HEK293 (cell line): Measurements from ENCODE around the gene TNFSF12.
A peak's percentile ranks its signal among the peaks of the same experiment; 100 is the strongest.

Experiments
- KLF1 ChIP-seq: fragments of 450-650 bp; formaldehyde crosslinking; IDR thresholded peaks from 2 replicates; pipeline ENCODE4 v1.5.1; 2016; ENCODE audit warnings: missing biosample characterization, missing genetic modification characterization
- KLF10 ChIP-seq: fragments of 450-650 bp; IDR thresholded peaks from 2 replicates; pipeline ENCODE4 v1.5.1; 2018; ENCODE audit warnings: missing biosample characterization, mild to moderate bottlenecking, missing genetic modification characterization
- OSR2 ChIP-seq: fragments of 450-650 bp; formaldehyde crosslinking; IDR thresholded peaks from 2 replicates; pipeline ENCODE4 v1.5.1; 2016; ENCODE audit warnings: missing biosample characterization, missing genetic modification characterization
- REPIN1 ChIP-seq: fragments of 450-650 bp; formaldehyde crosslinking; IDR thresholded peaks from 2 replicates; pipeline ENCODE4 v1.5.1; 2017; ENCODE audit warnings: missing biosample characterization, missing genetic modification characterization, low read depth
- SP2 ChIP-seq: fragments of 450-650 bp; formaldehyde crosslinking; IDR thresholded peaks from 2 replicates; pipeline ENCODE4 v1.5.1; 2016; ENCODE audit warnings: missing biosample characterization, missing genetic modification characterization
- YY2 ChIP-seq: fragments of 450-650 bp; formaldehyde crosslinking; IDR thresholded peaks from 2 replicates; pipeline ENCODE4 v1.5.1; 2016; ENCODE audit warnings: missing biosample characterization, missing genetic modification characterization
- ZBTB7A ChIP-seq: fragments of 450-650 bp; formaldehyde crosslinking; IDR thresholded peaks from 2 replicates; pipeline ENCODE4 v1.5.1; 2016; ENCODE audit warnings: low read depth, missing biosample characterization, missing genetic modification characterization
- ZBTB8A ChIP-seq: fragments of 450-650 bp; formaldehyde crosslinking; IDR thresholded peaks from 2 replicates; pipeline ENCODE4 v1.5.1; 2016; ENCODE audit warnings: missing biosample characterization, missing genetic modification characterization
- ZFP41 ChIP-seq: fragments of 450-650 bp; formaldehyde crosslinking; IDR thresholded peaks from 2 replicates; pipeline ENCODE4 v1.5.1; 2016; ENCODE audit warnings: missing biosample characterization, missing genetic modification characterization, borderline replicate concordance
- ZNF146 ChIP-seq: fragments of 450-650 bp; formaldehyde crosslinking; IDR thresholded peaks from 2 replicates; pipeline ENCODE4 v1.5.1; 2016; ENCODE audit warnings: missing biosample characterization, missing genetic modification characterization
- ZNF24 ChIP-seq: fragments of 450-650 bp; formaldehyde crosslinking; IDR thresholded peaks from 2 replicates; pipeline ENCODE4 v1.5.1; 2016; ENCODE audit warnings: missing biosample characterization, missing genetic modification characterization
- ZNF324 ChIP-seq: fragments of 450-650 bp; formaldehyde crosslinking; IDR thresholded peaks from 2 replicates; pipeline ENCODE4 v1.5.1; 2016; ENCODE audit warnings: missing biosample characterization, missing genetic modification characterization
- ZNF341 ChIP-seq: fragments of 450-650 bp; formaldehyde crosslinking; IDR thresholded peaks from 2 replicates; pipeline ENCODE4; 2016; ENCODE audit warnings: low read depth, missing biosample characterization, missing genetic modification characterization
- ZNF37A ChIP-seq: fragments of 450-650 bp; IDR thresholded peaks from 2 replicates; pipeline ENCODE4 v1.5.1; 2018; ENCODE audit warnings: missing biosample characterization, missing genetic modification characterization
- ZNF585B ChIP-seq: fragments of 450-650 bp; formaldehyde crosslinking; IDR thresholded peaks from 2 replicates; pipeline ENCODE4 v1.5.1; 2016; ENCODE audit warnings: missing biosample characterization, missing genetic modification characterization
- ZNF600 ChIP-seq: fragments of 450-650 bp; formaldehyde crosslinking; IDR thresholded peaks from 2 replicates; pipeline ENCODE4 v1.5.1; 2016; ENCODE audit warnings: missing biosample characterization, missing genetic modification characterization
- ZNF629 ChIP-seq: fragments of 450-650 bp; formaldehyde crosslinking; IDR thresholded peaks from 2 replicates; pipeline ENCODE4 v1.5.1; 2017; ENCODE audit warnings: missing biosample characterization, missing genetic modification characterization
- ZNF843 ChIP-seq: fragments of 450-650 bp; formaldehyde crosslinking; IDR thresholded peaks from 2 replicates; pipeline ENCODE4 v1.5.1; 2016; ENCODE audit warnings: missing biosample characterization, missing genetic modification characterization
- TF ChIP-seq, protein P1 (sequence below): fragments of 450-650 bp; formaldehyde crosslinking; IDR thresholded peaks from 2 replicates; pipeline ENCODE4 v1.5.1; 2016; ENCODE audit warnings: missing biosample characterization, missing genetic modification characterization
- TF ChIP-seq, protein P2 (sequence below): fragments of 450-650 bp; formaldehyde crosslinking; IDR thresholded peaks from 2 replicates; pipeline ENCODE4 v1.5.1; 2016; ENCODE audit warnings: missing biosample characterization, missing genetic modification characterization
- TF ChIP-seq, protein P3 (sequence below): fragments of 450-650 bp; formaldehyde crosslinking; IDR thresholded peaks from 2 replicates; pipeline ENCODE4 v1.5.1; 2016; ENCODE audit warnings: missing biosample characterization, missing genetic modification characterization
- TF ChIP-seq, protein P4 (sequence below): fragments of 450-650 bp; formaldehyde crosslinking; IDR thresholded peaks from 2 replicates; pipeline ENCODE4 v1.5.1; 2016; ENCODE audit warnings: missing biosample characterization, missing genetic modification characterization, borderline replicate concordance
- TF ChIP-seq, protein P5 (sequence below): fragments of 450-650 bp; formaldehyde crosslinking; IDR thresholded peaks from 2 replicates; pipeline ENCODE4 v1.5.1; 2016; ENCODE audit warnings: missing biosample characterization, missing genetic modification characterization, borderline replicate concordance
- TF ChIP-seq, protein P6 (sequence below): fragments of 450-650 bp; formaldehyde crosslinking; IDR thresholded peaks from 2 replicates; pipeline ENCODE4 v1.5.1; 2016; ENCODE audit warnings: missing biosample characterization, missing genetic modification characterization

Gene TNFSF12

DNA sequence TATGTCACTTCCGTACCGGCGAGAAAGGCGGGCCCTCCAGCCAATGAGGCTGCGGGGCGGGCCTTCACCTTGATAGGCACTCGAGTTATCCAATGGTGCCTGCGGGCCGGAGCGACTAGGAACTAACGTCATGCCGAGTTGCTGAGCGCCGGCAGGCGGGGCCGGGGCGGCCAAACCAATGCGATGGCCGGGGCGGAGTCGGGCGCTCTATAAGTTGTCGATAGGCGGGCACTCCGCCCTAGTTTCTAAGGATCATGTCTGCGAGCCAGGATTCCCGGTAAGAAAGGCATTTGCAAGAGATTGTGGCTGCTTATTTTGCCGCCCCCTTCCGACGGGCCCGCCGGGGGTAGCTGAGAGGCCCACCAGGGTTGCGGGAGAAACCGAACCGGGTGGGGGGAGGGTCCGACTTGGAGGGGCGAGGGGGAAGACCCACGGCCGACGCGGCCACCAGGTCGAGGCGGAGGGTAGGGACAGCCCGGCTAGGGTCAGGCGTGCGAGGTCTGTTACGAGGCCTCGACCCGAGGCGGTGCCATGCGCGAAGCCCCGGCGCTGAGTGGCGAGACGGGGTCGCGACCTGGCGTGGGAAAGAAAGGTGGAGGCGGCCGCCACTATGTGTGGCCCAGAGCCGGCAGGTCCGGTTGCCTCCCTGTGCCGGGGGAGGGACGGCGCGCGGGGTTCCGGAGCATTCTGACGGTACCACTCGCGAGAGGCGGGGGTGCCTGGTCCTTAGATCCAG is 23.9 kb downstream of the TNFSF12 start (continued):
- TF ChIP-seq, protein P1, sequence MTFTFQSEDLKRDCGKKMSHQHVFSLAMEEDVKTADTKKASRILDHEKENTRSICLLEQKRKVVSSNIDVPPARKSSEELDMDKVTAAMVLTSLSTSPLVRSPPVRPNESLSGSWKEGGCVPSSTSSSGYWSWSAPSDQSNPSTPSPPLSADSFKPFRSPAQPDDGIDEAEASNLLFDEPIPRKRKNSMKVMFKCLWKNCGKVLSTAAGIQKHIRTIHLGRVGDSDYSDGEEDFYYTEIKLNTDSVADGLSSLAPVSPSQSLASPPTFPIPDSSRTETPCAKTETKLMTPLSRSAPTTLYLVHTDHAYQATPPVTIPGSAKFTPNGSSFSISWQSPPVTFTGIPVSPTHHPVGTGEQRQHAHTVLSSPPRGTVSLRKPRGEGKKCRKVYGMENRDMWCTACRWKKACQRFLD (tag by site-specific recombination) = 0 out of 2 replicates have a peak, but pooled peaks have one; percentile 11
- TF ChIP-seq ZNF146 (tag by site-specific recombination) (0 out of 2 replicates have a peak, but pooled peaks have one; percentile 13), KLF10 (tag by site-specific recombination) (peak; percentile 21; the same call in 1 of the 2 replicates), KLF1 (tag by site-specific recombination) (peak; percentile 14; the same call in 1 of the 2 replicates), ZNF600 (tag by site-specific recombination) (no peak), OSR2 (tag by site-specific recombination) (no peak; the same call in 1 of the 2 replicates), SP2 (peak; percentile 97), ZNF585B (peak; percentile 4; the same call in 1 of the 2 replicates), ZFP41 (tag by site-specific recombination) (peak; percentile 65; the same call in 1 of the 2 replicates), ZBTB8A (tag by site-specific recombination) (0 out of 2 replicates have a peak, but pooled peaks have one; percentile 5), YY2 (tag by site-specific recombination) (peak; percentile 9), ZNF24 (tag by site-specific recombination) (no peak), ZNF341 (tag by site-specific recombination) (0 out of 2 replicates have a peak, but pooled peaks have one; percentile 4), ZBTB7A (tag by site-specific recombination) (peak; percentile 29; the same call in 1 of the 2 replicates), REPIN1 (0 out of 2 replicates have a peak, but pooled peaks have one; percentile 40), ZNF37A (tag by site-specific recombination) (0 out of 2 replicates have a peak, but pooled peaks have one; percentile 20), ZNF629 (tag by site-specific recombination) (peak; percentile 98), ZNF324 (tag by site-specific recombination) (peak; percentile 56; the same call in 1 of the 2 replicates), ZNF843 (0 out of 2 replicates have a peak, but pooled peaks have one; percentile 21)
- TF ChIP-seq, protein P2, sequence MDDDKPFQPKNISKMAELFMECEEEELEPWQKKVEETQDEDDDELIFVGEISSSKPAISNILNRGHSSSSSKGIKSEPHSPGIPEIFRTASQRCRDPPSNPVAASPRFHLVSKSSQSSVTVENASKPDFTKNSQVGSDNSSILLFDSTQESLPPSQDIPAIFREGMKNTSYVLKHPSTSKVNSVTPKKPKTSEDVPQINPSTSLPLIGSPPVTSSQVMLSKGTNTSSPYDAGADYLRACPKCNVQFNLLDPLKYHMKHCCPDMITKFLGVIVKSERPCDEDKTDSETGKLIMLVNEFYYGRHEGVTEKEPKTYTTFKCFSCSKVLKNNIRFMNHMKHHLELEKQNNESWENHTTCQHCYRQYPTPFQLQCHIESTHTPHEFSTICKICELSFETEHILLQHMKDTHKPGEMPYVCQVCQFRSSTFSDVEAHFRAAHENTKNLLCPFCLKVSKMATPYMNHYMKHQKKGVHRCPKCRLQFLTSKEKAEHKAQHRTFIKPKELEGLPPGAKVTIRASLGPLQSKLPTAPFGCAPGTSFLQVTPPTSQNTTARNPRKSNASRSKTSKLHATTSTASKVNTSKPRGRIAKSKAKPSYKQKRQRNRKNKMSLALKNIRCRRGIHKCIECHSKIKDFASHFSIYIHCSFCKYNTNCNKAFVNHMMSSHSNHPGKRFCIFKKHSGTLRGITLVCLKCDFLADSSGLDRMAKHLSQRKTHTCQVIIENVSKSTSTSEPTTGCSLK = no peak
- TF ChIP-seq, protein P3, sequence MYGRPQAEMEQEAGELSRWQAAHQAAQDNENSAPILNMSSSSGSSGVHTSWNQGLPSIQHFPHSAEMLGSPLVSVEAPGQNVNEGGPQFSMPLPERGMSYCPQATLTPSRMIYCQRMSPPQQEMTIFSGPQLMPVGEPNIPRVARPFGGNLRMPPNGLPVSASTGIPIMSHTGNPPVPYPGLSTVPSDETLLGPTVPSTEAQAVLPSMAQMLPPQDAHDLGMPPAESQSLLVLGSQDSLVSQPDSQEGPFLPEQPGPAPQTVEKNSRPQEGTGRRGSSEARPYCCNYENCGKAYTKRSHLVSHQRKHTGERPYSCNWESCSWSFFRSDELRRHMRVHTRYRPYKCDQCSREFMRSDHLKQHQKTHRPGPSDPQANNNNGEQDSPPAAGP (tag by site-specific recombination) = peak; percentile 25; the same call in 1 of the 2 replicates
- TF ChIP-seq, protein P4, sequence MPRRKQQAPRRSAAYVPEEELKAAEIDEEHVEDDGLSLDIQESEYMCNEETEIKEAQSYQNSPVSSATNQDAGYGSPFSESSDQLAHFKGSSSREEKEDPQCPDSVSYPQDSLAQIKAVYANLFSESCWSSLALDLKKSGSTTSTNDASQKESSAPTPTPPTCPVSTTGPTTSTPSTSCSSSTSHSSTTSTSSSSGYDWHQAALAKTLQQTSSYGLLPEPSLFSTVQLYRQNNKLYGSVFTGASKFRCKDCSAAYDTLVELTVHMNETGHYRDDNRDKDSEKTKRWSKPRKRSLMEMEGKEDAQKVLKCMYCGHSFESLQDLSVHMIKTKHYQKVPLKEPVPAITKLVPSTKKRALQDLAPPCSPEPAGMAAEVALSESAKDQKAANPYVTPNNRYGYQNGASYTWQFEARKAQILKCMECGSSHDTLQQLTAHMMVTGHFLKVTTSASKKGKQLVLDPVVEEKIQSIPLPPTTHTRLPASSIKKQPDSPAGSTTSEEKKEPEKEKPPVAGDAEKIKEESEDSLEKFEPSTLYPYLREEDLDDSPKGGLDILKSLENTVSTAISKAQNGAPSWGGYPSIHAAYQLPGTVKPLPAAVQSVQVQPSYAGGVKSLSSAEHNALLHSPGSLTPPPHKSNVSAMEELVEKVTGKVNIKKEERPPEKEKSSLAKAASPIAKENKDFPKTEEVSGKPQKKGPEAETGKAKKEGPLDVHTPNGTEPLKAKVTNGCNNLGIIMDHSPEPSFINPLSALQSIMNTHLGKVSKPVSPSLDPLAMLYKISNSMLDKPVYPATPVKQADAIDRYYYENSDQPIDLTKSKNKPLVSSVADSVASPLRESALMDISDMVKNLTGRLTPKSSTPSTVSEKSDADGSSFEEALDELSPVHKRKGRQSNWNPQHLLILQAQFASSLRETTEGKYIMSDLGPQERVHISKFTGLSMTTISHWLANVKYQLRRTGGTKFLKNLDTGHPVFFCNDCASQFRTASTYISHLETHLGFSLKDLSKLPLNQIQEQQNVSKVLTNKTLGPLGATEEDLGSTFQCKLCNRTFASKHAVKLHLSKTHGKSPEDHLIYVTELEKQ (tag by site-specific recombination) = peak; percentile 51; the same call in 1 of the 2 replicates
- TF ChIP-seq, protein P5, sequence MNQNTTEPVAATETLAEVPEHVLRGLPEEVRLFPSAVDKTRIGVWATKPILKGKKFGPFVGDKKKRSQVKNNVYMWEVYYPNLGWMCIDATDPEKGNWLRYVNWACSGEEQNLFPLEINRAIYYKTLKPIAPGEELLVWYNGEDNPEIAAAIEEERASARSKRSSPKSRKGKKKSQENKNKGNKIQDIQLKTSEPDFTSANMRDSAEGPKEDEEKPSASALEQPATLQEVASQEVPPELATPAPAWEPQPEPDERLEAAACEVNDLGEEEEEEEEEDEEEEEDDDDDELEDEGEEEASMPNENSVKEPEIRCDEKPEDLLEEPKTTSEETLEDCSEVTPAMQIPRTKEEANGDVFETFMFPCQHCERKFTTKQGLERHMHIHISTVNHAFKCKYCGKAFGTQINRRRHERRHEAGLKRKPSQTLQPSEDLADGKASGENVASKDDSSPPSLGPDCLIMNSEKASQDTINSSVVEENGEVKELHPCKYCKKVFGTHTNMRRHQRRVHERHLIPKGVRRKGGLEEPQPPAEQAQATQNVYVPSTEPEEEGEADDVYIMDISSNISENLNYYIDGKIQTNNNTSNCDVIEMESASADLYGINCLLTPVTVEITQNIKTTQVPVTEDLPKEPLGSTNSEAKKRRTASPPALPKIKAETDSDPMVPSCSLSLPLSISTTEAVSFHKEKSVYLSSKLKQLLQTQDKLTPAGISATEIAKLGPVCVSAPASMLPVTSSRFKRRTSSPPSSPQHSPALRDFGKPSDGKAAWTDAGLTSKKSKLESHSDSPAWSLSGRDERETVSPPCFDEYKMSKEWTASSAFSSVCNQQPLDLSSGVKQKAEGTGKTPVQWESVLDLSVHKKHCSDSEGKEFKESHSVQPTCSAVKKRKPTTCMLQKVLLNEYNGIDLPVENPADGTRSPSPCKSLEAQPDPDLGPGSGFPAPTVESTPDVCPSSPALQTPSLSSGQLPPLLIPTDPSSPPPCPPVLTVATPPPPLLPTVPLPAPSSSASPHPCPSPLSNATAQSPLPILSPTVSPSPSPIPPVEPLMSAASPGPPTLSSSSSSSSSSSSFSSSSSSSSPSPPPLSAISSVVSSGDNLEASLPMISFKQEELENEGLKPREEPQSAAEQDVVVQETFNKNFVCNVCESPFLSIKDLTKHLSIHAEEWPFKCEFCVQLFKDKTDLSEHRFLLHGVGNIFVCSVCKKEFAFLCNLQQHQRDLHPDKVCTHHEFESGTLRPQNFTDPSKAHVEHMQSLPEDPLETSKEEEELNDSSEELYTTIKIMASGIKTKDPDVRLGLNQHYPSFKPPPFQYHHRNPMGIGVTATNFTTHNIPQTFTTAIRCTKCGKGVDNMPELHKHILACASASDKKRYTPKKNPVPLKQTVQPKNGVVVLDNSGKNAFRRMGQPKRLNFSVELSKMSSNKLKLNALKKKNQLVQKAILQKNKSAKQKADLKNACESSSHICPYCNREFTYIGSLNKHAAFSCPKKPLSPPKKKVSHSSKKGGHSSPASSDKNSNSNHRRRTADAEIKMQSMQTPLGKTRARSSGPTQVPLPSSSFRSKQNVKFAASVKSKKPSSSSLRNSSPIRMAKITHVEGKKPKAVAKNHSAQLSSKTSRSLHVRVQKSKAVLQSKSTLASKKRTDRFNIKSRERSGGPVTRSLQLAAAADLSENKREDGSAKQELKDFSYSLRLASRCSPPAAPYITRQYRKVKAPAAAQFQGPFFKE (tag by site-specific recombination) = 0 out of 2 replicates have a peak, but pooled peaks have one; percentile 17
- TF ChIP-seq, protein P6, sequence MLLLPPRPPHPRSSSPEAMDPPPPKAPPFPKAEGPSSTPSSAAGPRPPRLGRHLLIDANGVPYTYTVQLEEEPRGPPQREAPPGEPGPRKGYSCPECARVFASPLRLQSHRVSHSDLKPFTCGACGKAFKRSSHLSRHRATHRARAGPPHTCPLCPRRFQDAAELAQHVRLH (tag by site-specific recombination) = no peak; the same call in none of the 2 replicates
